Neural cell (in vitro differentiated cells): ENCODE results near the gene PDE11A. TPM values are rescaled to one million over a fixed set of nuclear protein-coding genes. Genes with fewer than 3 reads are reported as not detected.

Source experiments
- H2AFZ ChIP-seq: fragments of 200-600, 300-800 bp; sonication (generic), shearing (Covaris generic); 2 replicates; pipeline ENCODE4 v1.6.0; 2014; ENCODE audit warnings: low read depth, mild to moderate bottlenecking, antibody characterized with exemption, low read length, moderate library complexity
- H3F3A ChIP-seq: fragments of 200-600 bp; shearing (Covaris generic); 2 replicates; pipeline ENCODE4 v1.6.1; 2016; ENCODE audit warnings: mild to moderate bottlenecking, moderate library complexity, mixed read lengths, antibody characterized with exemption, low read length; ENCODE audit not compliant: insufficient read depth, poor library complexity, severe bottlenecking
- H3K27ac ChIP-seq: fragments of 200-600, 300-800 bp; sonication (generic), shearing (Covaris generic); 2 replicates; pipeline ENCODE4 v1.5.1; 2014; ENCODE audit warnings: mild to moderate bottlenecking, low read length, moderate library complexity
- H3K27me3 ChIP-seq: fragments of 300-800, 200-600 bp; sonication (generic), shearing (Covaris generic); 2 replicates; pipeline ENCODE4 v1.6.0; 2014; ENCODE audit warnings: mild to moderate bottlenecking, low read depth, low read length, moderate library complexity; ENCODE audit not compliant: insufficient read depth
- H3K36me3 ChIP-seq: fragments of 300-800, 200-600 bp; sonication (generic), shearing (Covaris generic); 2 replicates; pipeline ENCODE4 v1.5.1; 2014; ENCODE audit warnings: mild to moderate bottlenecking, antibody characterized with exemption, low read length, moderate library complexity; ENCODE audit not compliant: insufficient read depth
- H3K4me2 ChIP-seq: fragments of 300-800, 200-600 bp; sonication (generic), shearing (Covaris generic); 2 replicates; pipeline ENCODE4 v1.6.0; 2014; ENCODE audit warnings: mild to moderate bottlenecking, low read length
- H3K4me3 ChIP-seq: fragments of 300-800, 200-600 bp; sonication (generic), shearing (Covaris generic); 2 replicates; pipeline ENCODE4 v1.5.1; 2014; ENCODE audit warnings: mild to moderate bottlenecking, low read length, moderate library complexity
- H3K79me2 ChIP-seq: fragments of 200-600 bp; shearing (Covaris generic); replicated peaks from 2 replicates; pipeline ENCODE4 v1.6.0; 2014; ENCODE audit warnings: mild to moderate bottlenecking, low read length, moderate library complexity; ENCODE audit not compliant: insufficient read depth
- H3K9ac ChIP-seq: fragments of 300-800, 200-600 bp; sonication (generic), shearing (Covaris generic); 2 replicates; pipeline ENCODE4 v1.6.1; 2016; ENCODE audit warnings: mild to moderate bottlenecking, low read length, mixed read lengths
- H3K9me2 ChIP-seq: fragments of 200-600 bp; shearing (Covaris generic); 2 replicates; pipeline ENCODE4 v1.6.1; 2016; ENCODE audit warnings: mild to moderate bottlenecking, low read length, mixed read lengths; ENCODE audit not compliant: insufficient read depth
- H3K9me3 ChIP-seq: fragments of 200-600, 300-800 bp; sonication (generic), shearing (Covaris generic); 2 replicates; pipeline ENCODE4 v1.6.1; 2016; ENCODE audit warnings: mild to moderate bottlenecking, mixed run types, low read length, moderate library complexity, mixed read lengths
- H4K20me1 ChIP-seq: fragments of 200-600 bp; shearing (Covaris generic); 2 replicates; pipeline ENCODE4 v1.6.1; 2016; ENCODE audit warnings: mild to moderate bottlenecking, mixed run types; ENCODE audit not compliant: insufficient read depth
- EP300 ChIP-seq: fragments of 450-650 bp; conservative IDR thresholded peaks from 2 replicates; pipeline ENCODE4 v1.6.1; 2014; ENCODE audit warnings: antibody characterized with exemption, mild to moderate bottlenecking, moderate library complexity; ENCODE audit not compliant: poor library complexity, severe bottlenecking
- EZH2 ChIP-seq: fragments of 200-600, 300-800 bp; shearing (Covaris generic), sonication (generic); IDR thresholded peaks from 2 replicates; pipeline ENCODE4 v1.6.1; 2014; ENCODE audit warnings: antibody characterized with exemption, low read length, borderline replicate concordance, mild to moderate bottlenecking; ENCODE audit not compliant: insufficient read depth, poor library complexity, severe bottlenecking
- MXI1 ChIP-seq: fragments of 450-650 bp; conservative IDR thresholded peaks from 2 replicates; pipeline ENCODE4 v1.6.1; 2014; ENCODE audit warnings: antibody characterized with exemption, mild to moderate bottlenecking; ENCODE audit not compliant: poor library complexity, severe bottlenecking
- POLR2AphosphoS5 ChIP-seq: IDR thresholded peaks from 2 replicates; pipeline ENCODE4 v1.6.1; 2012
- RAD21 ChIP-seq: fragments of 450-650 bp; conservative IDR thresholded peaks from 2 replicates; pipeline ENCODE4 v1.6.1; 2014; ENCODE audit warnings: antibody characterized with exemption, mild to moderate bottlenecking, moderate library complexity
- SMC3 ChIP-seq: fragments of 450-650 bp; conservative IDR thresholded peaks from 2 replicates; pipeline ENCODE4 v1.6.1; 2014; ENCODE audit warnings: antibody characterized with exemption, mild to moderate bottlenecking, moderate library complexity; ENCODE audit not compliant: poor library complexity
- TAF1 ChIP-seq: IDR thresholded peaks from 2 replicates; pipeline ENCODE4 v1.6.1; 2012; ENCODE audit warnings: low read depth
- polyA plus RNA-seq: library from polyadenylated mRNA; depleted of rRNA; stranded (reverse); fragments of >200 nt; gene quantifications from 2 replicates; pipeline ENCODE4 v1.2.3, GENCODE V29; 2014
- TF ChIP-seq, protein P1 (sequence below): fragments of 450-650 bp; IDR thresholded peaks from 2 replicates; pipeline ENCODE4 v1.5.1; 2014; ENCODE audit warnings: antibody characterized with exemption, mild to moderate bottlenecking, moderate library complexity; ENCODE audit not compliant: poor library complexity, severe bottlenecking
- TF ChIP-seq, protein P2 (sequence below): IDR thresholded peaks from 2 replicates; pipeline ENCODE4 v1.6.1; 2012; ENCODE audit warnings: borderline replicate concordance

PDE11A gene
- polyA plus RNA-seq, 1 donor from 2014 or later: 0.89 TPM

DNA sequence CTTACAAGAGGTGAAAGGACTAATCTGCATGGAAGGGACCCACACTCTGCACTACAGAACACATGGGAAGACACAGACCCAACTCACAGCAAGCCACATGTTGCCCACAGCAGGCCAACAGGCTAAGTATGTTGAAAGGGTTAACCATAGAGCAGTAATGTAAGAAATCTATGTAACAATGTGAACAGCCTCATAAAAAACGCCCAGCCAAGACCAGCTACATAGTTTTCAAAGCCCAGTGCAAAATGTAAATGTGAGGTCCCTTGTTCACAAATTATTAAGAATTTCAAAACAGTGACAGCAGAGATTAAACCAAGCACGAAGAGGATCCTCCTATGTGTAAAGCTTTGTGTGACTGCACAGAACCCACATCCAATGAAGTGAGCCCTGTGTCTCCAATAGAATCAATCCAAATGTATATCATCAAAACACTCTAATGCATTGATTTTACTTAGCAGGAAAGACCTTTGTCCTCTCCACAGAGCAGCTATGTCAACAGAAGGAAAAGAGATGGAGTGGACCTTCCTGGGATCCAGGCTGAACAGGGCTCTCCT, 469.9 kb downstream of the PDE11A start:
- no peaks in the 10 kb centered on the region for H3K27me3 ChIP-seq
- TF ChIP-seq SMC3 (no peak), RAD21 (no peak), MXI1 (no peak), EP300 (no peak), POLR2AphosphoS5 (no peak), EZH2 (no peak), TAF1 (no peak)
- TF ChIP-seq, protein P1, sequence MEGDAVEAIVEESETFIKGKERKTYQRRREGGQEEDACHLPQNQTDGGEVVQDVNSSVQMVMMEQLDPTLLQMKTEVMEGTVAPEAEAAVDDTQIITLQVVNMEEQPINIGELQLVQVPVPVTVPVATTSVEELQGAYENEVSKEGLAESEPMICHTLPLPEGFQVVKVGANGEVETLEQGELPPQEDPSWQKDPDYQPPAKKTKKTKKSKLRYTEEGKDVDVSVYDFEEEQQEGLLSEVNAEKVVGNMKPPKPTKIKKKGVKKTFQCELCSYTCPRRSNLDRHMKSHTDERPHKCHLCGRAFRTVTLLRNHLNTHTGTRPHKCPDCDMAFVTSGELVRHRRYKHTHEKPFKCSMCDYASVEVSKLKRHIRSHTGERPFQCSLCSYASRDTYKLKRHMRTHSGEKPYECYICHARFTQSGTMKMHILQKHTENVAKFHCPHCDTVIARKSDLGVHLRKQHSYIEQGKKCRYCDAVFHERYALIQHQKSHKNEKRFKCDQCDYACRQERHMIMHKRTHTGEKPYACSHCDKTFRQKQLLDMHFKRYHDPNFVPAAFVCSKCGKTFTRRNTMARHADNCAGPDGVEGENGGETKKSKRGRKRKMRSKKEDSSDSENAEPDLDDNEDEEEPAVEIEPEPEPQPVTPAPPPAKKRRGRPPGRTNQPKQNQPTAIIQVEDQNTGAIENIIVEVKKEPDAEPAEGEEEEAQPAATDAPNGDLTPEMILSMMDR: no peak
- TF ChIP-seq, protein P2, sequence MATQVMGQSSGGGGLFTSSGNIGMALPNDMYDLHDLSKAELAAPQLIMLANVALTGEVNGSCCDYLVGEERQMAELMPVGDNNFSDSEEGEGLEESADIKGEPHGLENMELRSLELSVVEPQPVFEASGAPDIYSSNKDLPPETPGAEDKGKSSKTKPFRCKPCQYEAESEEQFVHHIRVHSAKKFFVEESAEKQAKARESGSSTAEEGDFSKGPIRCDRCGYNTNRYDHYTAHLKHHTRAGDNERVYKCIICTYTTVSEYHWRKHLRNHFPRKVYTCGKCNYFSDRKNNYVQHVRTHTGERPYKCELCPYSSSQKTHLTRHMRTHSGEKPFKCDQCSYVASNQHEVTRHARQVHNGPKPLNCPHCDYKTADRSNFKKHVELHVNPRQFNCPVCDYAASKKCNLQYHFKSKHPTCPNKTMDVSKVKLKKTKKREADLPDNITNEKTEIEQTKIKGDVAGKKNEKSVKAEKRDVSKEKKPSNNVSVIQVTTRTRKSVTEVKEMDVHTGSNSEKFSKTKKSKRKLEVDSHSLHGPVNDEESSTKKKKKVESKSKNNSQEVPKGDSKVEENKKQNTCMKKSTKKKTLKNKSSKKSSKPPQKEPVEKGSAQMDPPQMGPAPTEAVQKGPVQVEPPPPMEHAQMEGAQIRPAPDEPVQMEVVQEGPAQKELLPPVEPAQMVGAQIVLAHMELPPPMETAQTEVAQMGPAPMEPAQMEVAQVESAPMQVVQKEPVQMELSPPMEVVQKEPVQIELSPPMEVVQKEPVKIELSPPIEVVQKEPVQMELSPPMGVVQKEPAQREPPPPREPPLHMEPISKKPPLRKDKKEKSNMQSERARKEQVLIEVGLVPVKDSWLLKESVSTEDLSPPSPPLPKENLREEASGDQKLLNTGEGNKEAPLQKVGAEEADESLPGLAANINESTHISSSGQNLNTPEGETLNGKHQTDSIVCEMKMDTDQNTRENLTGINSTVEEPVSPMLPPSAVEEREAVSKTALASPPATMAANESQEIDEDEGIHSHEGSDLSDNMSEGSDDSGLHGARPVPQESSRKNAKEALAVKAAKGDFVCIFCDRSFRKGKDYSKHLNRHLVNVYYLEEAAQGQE: no peak
- H3K4me3 ChIP-seq: no peak overlapping the region
- H3K79me2 ChIP-seq: no peaks in the 10 kb centered on the region
- no peak overlapping the region for H3K27ac ChIP-seq
- H3K9me3 ChIP-seq: no peaks in the 10 kb centered on the region
- no peak overlapping the region for H3K4me2 ChIP-seq
- no peaks in the 10 kb centered on the region for H3F3A ChIP-seq
- H3K36me3 ChIP-seq: no peaks in the 10 kb centered on the region
- H4K20me1 ChIP-seq: no peaks in the 10 kb centered on the region
- no peaks in the 10 kb centered on the region for H3K9me2 ChIP-seq
- H3K9ac ChIP-seq: no peak overlapping the region
- no peak overlapping the region for H2AFZ ChIP-seq

DNA sequence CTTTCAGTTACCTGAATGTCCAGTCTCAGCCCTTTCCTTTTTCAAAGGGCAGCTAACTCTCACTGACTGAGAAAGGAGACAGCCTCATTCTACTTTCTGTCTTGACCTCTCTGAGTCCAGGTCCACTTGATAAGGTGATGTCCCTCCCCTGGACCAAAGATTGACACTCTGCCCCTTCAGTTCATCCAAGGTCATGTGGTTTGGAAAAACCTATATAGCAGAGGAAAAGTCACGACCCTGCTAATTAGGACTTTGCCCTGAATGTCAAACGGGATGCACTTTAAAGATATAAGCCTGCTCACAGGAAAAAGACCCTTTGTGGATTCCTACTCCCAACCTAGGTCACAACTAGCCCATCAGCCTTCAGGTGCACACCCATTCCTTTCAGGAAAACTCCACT, 471.7 kb downstream of the PDE11A start:
- Histone ChIP-seq H3K9me2 (no peaks in the 10 kb centered on the region), H3K79me2 (no peaks in the 10 kb centered on the region)

More for the DNA sequence above, 471.7 kb downstream of the PDE11A start:
- Histone ChIP-seq H3F3A (no peaks in the 10 kb centered on the region), H3K27me3 (no peaks in the 10 kb centered on the region), H4K20me1 (no peaks in the 10 kb centered on the region), H3K27ac (no peak overlapping the region), H3K4me3 (no peak overlapping the region), H3K36me3 (no peaks in the 10 kb centered on the region), H3K4me2 (no peak overlapping the region), H2AFZ (no peak overlapping the region), H3K9me3 (no peaks in the 10 kb centered on the region), H3K9ac (no peak overlapping the region)
- no peak for TF ChIP-seq RAD21
- TF ChIP-seq, protein P1: no peak
- no peak for TF ChIP-seq SMC3
- TF ChIP-seq POLR2AphosphoS5: no peak
- no peak for TF ChIP-seq MXI1
- TF ChIP-seq, protein P2: no peak
- no peak for TF ChIP-seq TAF1
- TF ChIP-seq EZH2: no peak
- TF ChIP-seq EP300: no peak
